SIG-M5 (cell line): Measurements from ENCODE around the gene PARD3B.

Source experiments
- DNase-seq: peaks from one replicate; lab custom pipeline; 2025; lab: John Stamatoyannopoulos, UW

The PARD3B gene

GRCh38 chr2:205510345-205510744, 965.1 kb downstream of the PARD3B start:
- no peak for DNase-seq

GRCh38 chr2:205511221-205511620, 965.9 kb downstream of the PARD3B start:
- DNase-seq: no peak

DNA sequence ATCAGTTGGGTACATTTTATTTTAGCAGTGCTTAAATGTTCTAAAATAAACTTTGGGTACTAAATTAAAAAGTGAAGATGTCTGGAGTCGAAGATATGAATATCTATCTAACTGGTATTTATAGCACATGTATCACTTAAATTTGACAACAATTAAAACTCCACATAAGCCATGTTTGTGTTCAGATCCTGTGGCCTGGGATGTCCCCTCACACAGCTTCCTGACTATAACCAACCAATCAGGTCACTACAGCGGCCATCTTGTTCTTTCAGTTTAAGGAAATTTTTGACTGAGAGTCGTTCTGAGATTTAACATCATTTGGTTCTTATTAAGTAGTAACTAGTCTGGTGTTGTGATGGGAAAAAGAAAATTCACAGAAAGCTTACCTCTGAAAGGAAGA, 966.4 kb downstream of the PARD3B start:
- no peak for DNase-seq

GRCh38 chr2:205520311-205520710, 975.0 kb downstream of the PARD3B start:
- no peak for DNase-seq

GRCh38 chr2:205524656-205525055, 979.4 kb downstream of the PARD3B start:
- DNase-seq: no peak

DNA sequence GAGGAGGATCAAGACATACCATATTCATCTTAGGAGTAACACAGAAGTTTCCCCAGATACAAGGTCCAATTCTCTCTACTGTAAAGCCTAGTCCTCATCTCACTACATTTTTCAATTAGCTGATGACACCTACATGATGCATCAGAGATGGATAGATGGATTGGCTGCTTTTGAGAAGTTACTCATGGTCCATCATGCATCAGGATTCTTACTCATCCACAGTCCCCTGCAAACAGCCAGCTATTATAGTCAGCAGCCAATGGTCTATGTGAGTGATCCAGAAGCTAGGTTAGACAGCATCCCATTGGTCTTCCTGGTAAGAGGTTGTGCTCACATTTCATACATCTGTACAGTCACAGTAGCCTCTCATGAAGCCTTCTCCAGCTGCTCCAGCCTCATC, 982.5 kb downstream of the PARD3B start:
- DNase-seq: no peak

DNA sequence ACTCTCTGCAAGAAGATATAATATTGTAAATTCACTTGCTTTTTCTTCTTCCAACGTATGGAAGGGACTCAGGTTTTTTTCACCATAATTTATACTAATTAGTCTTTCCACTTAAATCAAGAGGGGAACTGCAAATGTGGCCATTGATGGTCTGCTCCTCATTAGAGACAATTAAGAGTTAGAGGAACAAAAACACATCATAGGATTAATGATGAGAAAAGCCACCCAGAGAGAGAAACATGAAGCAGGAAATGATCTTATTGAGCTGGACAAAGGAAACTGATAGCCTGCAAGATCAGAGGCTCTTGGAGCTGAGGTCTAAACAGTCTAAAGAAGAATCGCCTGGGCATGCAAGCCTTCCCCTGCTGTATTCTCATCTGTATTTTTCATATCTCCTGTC, 985.8 kb downstream of the PARD3B start:
- DNase-seq: no peak

GRCh38 chr2:205531489-205532148, 986.3 kb downstream of the PARD3B start:
- no peak for DNase-seq

DNA sequence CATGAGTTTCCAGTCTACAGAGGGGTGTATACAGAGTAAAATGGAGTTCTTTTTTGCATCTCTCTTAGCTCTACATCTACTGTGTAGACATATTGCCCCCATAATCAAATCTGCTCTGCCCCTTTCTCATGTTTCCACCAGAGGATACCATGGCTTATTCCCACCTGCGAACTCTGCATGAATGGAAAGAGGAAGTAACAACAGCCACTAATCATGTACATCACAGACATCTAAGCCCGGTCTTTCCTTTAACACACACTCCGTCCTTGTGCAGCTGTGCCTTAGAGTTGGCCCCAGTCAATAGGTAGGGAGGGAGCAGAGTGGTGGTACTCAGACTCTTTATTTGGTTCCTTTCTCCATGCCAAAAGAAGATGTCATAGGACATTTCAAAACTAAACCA, 989.7 kb downstream of the PARD3B start:
- no peak for DNase-seq

DNA sequence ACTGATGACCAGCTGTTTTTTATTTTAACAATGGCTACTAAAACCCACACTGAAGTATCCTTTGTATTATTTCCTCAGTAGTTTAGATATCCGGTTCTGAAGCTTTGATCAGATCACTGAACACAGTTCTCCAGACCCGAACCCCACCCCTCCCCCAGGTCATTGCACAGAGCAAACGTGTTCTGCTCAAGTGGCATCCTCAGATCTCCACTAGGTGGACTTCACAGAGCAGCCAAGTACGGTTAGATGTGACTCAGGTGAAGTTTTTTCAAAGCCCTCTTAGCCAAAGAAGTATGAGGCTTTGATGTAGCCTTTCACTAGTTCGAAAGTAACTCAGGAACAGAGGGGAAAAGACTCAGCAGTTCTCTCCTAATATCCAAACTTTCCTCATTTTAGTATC, 994.3 kb downstream of the PARD3B start:
- DNase-seq: no peak

DNA sequence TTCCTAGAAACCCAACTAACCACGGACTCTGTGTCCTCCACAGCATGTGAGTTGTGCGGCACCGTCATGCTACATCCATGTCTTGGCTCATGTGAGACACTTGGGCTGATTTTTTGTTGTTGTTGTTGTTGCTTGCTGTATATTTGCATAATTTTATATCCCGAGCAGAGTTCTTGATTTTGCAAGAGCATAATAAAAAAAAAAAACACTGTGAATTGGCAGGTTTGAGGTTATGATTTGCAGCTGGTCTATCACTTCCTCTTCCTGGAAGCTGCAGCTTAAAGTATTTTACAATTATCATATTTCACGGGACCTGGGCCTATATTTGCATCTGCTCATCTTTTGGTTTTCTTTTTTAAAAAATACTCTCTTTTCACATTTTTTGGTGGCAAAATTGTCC, 994.8 kb downstream of the PARD3B start:
- DNase-seq: no peak

DNA sequence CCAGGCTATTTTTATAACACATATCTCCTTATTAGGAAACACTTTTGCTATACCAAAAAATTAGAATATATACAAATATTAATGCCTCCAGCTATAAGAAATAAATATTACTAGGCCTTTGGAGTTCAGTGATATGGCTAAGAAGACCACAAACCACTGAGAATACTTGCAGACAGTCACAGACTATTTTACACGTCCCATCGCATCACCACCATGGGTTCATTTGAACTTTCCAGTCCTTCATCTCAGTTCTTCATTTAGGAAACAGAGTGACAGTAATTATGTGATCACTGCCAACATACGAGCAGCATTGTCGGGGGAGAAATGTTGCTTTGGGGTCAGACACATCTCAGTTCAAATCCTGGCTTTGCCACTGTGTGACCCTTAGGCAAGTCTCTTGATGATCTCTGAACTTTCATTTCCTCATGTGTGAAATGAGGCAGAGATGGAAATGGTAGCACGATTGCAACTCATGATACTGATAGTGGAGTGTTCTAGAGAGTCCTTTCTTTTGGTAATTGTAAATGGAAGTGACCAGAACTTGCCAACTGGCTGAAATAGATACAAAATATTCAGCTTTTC, 998.1 kb downstream of the PARD3B start:
- no peak for DNase-seq

DNA sequence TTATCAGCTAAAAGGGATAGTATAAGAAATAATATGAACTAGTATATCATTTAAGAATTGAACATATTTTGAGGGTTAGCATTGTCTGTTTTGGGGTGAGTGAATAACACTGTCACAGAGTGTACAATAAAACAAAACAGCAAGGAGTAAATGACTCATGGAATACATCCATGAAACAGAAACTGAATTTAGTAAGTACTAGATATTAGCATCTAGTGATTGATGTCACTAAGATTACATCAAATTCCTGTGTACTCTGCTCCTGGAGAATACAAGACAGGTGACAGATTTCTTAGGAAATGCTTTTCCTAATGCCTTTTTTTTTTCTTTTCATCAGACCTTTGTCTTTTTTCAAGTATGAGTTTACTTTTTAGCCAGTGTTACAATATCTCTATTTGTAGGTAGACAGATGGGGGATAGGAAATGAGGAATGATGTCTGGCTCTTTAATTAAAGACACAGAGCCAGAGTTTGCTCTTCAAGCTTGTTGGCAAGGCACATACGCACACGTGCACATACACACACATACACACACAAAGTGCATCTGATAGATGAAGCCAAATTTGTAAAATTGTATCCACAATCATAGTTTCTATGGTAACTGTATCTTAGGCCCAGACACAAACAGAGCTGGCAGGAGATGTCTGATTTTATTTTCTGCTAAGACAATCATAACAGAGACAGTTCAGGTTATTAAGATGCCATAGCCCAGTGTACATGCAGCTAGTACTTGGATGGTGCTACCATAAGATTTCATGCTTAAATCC, 998.8 kb downstream of the PARD3B start:
- DNase-seq: no peak

DNA sequence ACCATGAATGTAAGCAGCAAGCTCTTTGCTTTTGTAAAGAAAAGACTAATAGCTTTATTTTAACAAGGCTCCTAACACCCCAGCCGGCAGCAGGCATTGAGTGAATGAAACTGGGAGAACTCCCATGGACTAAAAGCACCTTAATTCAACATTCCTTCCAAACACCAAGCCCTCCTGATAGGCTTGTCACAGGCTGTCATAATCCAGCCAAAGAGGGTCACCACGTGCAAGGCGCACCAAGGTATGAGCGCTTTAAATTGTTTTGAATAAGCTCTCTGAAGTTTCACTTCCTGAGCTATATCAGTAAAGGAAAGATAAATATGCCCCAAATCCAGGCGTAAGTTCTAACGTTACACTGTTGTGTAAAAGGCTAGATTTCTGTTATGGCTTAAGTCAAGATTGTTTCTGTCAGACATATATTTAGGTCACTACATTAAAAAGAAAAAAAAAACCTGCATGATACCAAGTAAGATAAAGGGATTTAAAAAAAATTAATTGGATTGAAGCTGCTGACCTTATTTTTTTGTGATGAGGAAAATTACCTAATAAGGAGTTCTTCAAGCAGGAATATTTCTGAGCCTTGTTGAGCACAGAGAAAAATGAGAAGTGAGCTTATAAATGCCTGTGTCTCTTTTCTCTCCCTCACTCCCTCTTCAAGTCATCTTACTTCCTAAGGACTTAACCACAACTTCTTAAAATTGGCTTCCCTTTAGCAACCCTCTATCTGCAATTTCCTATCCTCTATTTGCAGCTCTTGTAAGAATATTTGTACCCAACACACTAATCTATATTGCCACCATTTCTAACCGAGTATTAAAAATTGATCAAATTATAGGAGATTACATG, 1000.9 kb downstream of the PARD3B start:
- DNase-seq: peak; percentile 27

- no peak for DNase-seq
Measured at GRCh38 chr2:205555566-205556230, 1010.4 kb downstream of the PARD3B start.

DNA sequence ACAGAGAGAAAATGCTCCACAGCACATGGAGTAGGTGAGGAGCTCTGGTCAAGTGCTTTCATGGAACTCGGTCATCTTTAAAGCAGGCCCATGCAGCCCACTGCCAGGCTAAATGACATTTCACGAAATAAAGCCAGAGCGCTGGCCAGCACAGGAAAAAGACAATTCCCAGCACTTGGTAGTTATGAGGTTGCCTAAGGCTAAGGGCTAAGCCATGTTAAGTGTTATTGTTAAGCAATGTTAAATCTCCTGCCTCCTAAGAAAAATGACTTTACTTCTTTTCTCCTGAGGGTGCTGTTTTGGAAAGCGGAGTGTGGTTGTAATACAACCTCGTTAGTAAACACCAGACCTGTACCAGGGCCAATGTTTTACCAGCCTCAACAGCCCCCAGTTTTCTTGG, 1011.1 kb downstream of the PARD3B start:
- no peak for DNase-seq

DNA sequence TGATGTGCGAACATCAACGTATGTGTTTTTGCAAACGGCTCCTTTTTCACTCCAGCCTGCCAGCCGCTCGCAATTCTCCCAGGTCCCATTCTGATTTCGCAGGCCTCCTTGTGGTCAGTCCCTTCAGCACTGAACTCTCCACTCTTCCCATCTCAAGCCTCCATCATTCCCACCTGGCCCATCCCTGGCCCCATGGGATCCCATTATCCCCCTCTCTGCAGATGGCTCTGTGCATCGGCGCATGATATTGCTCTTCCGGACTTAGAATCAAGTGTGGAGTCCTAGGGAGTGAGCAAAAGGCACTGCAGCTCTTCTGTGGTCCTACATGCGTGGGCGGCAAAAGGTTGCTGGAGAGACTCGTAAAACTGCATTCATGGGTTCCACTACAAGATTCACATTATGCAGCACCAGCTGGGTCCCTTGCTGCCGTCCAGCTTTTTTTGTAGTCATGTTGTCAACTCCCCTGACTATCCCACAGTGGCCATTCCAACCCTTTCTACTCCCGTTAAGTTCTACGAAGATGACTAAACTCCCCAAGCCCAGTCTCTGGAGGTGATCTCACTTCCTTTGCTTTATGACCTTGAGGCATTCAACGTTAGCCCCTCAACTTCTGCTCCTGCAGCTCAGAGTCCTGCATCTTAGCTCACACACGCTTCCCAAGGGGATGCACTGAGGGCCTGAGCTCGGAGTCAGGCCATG, 1011.7 kb downstream of the PARD3B start:
- DNase-seq: no peak

DNA sequence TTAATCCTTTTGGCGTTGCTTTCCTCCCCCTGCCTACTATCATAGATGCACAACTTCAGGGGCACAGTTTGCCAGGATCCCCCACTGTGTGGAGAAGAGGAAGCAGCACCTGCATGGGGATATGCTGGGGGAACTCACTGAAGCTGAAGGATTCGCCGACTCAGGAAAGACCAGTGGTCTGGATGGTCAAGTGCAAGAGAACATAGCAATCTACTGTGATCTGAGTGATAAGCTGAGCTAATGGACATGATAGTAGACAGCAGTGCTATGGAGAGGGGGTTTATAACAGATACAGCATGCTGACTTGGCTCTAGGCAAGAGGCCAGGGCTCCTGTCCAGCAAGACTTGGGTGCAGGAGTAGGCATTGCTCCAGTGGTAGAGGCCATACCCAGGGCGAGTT, 1012.6 kb downstream of the PARD3B start:
- no peak for DNase-seq

DNA sequence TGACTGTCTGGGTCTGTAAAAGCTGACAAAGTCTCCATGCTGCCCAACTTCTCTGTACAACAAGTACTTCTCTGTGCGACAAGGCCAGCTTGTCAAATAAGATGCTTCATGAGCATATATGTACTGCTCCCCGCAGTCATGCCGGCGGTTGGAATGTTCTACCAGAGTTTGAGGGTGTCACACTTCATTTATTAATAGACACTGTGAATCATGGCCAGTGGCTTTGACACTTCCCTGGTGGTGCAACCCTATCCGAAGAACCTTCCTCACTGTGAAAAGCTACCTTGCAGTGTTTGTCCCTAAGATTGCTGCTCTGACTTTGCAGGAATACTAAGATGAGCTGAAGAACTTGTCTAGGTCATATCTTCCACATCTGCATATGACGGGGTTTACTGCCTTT, 1016.2 kb downstream of the PARD3B start:
- DNase-seq: no peak

- DNase-seq: no peak
Measured at GRCh38 chr2:205563646-205564045, 1018.4 kb downstream of the PARD3B start.
